CD1c-positive myeloid dendritic cell (primary cell): ENCODE measurements around the gene DPP6.

ENCODE experiments used
- DNase-seq: peaks from one replicate; pipeline ENCODE4 v3.0.0-alpha.2; 2016; ENCODE audit errors: extremely low spot score

The DPP6 gene

DNA sequence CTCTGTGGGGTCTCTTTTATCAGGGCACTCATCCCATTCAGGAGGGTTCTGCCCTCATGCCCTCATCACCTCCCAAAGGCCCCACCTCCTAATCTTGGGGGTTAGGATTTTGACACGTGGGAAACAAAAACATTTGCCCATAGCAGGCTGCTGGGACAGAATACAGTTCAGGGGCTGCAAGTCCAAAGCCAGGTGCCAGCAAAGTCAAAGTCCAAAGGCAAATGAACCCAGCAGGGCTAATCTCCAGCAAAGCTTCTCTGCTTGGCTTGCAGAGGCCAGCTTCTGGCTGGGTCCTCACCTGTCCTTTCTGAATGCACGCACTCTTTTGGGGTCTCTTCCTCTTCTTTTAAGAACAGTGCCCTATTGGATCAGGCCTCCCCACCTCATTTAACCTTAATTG, 359.9 kb downstream of the DPP6 start:
- no peak for DNase-seq

DNA sequence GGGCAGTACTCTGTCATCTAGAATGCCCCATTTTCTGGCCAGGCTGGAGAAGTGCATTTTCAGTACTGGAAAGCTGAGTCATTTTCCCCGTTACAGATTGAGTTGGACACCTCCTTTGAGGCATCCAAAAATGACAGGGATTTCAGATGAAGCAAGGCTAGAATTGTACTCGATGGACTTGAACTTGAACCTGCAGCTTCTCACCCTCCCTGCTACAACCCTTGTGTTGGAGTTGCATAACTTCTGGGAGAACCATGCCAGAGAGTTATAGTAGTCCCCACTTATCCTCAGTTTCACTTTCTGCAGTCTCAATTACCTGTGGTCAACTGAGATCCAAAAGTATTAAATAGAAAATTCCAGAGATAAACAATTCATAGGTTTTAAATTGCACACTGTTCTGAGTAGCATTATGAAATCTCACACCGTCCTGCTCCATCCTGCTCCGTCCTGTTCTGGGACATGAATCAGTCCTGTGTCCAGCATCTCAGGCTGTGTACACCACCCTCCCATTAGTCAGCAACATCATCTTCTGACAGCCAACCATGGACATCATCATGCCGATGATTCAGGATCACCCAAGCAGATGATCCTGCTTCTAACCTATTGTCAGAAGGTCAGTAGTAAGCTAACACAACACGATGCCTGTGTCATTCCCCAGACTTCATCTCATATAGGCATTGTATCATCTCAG, 363.7 kb downstream of the DPP6 start:
- DNase-seq: no peak

GRCh38 chr7:154416714-154417113, 364.5 kb downstream of the DPP6 start:
- DNase-seq: no peak

GRCh38 chr7:154419344-154419743, 367.1 kb downstream of the DPP6 start:
- DNase-seq: no peak

- DNase-seq: no peak
Measured at GRCh38 chr7:154423231-154423630, 371.0 kb downstream of the DPP6 start.

- no peak for DNase-seq
Measured at GRCh38 chr7:154424350-154424749, 372.2 kb downstream of the DPP6 start.

DNA sequence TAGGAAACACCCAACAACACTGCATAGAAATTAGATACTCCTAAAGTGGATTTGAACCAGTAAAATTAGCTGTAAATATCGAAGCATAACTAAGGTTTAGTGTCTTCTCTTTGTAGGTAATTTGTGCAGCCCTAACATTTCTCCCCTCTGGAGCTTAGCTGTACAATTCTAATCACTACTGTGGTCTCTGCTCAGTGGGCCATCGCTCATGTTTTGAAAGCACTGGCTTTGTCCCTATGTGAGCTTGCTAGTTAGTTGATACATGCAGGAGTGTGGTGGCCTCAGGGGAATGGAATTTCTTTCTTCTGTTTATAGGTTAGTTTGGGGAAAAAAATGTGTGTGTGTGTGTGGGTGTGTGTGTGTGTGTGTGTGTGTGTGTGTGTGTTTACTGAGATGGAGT, 373.1 kb downstream of the DPP6 start:
- no peak for DNase-seq

DNA sequence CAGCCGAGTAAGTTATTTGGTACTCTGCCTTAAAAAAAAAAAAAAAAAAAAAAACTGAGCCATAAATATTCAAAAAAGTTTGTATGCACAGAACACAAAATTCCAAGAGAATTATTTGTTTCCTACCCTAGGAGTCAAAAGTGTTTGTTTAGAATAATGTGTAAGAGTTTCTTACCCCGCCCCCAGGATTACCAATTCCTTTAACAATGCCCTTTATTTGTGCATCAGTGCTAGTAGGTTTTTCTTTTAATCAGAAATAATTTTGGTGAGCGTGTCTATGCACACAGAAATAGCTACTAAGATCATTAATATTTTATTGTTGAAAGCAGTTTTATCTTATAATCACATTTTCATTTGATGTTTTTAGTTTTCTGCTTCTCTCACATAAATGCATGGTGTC, 374.6 kb downstream of the DPP6 start:
- no peak for DNase-seq

GRCh38 chr7:154427533-154427932, 375.3 kb downstream of the DPP6 start:
- DNase-seq: no peak

DNA sequence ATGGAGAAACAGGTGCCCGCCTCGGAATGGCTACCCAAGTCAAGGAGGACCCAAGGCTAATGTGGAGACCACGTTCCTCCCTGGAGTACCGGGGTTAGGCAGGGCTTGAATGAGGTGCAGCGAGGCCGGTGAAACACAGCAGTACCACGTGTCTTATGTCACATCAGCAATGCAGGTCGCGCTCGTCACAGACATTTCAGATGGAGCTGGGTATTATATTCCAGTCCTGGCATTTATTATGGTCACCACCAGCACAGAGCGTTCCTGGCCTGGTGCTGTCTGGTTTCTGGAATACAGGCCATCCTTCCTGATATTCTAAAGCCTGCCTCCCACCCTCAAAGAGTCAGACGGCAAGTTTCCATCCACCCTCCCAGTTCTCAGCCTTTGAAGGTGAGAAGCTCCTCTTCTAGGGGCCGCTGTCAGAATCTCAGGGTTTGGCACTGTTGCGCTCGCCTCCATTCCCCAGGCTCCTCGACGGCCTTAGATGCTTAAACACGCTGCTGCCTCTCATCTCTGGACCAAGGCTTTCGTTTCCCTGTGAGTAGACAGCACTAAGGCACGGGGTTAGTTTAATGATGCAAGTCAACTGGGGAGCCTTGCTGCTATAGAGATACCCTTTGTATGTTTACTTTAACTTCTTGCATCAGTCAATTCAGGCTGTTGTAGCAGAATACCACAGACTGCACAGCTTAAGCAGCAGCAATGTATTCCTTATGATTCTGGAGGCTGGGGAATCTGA, 377.6 kb downstream of the DPP6 start:
- DNase-seq: no peak

GRCh38 chr7:154430640-154431039, 378.4 kb downstream of the DPP6 start:
- DNase-seq: no peak

- no peak for DNase-seq
Measured at GRCh38 chr7:154431045-154431444, 378.8 kb downstream of the DPP6 start.

DNA sequence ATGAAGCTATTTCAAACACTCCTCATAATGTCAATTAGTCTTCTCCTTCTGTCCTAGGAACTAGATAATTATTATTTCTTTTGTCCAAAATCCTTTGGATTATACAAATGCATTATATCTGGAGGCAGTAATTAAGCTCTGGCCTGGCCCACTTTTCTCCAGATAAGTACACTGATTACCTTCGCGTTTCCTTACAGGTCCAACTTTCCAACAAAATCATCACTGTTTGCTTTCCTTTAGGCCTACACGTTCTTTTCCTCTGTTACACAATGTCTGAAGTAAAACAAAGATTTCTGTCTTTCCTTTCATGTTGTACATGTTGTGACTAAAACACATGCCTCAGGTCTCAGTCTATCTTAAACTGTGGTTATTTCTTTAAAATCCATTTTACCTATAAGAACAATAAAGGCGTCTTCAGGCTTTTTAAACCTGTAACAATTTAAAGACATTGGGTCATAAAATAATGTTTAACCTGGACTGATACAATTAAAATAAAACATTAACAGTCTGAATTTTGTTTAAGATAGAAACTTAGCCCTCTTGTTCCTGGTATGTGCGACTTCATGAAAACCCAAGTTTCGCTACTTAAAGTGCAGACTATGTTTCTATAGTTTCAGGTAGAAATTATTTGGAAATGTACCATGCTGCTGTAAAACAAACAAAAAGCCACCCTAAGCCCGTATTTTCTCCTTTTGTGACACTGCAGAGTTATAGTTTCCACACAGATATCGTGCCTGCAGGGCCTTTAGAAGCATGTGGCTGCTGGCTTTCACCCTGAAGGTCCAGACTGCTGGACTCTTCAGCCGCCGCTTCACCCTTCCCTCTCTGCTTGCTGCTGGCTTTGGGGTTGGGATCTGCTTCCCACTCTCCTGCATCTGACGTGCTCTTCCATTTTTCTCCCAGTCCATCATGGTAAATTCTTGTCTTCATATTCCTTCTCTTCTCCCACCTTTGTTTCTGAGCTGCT, 381.7 kb downstream of the DPP6 start:
- no peak for DNase-seq

DNA sequence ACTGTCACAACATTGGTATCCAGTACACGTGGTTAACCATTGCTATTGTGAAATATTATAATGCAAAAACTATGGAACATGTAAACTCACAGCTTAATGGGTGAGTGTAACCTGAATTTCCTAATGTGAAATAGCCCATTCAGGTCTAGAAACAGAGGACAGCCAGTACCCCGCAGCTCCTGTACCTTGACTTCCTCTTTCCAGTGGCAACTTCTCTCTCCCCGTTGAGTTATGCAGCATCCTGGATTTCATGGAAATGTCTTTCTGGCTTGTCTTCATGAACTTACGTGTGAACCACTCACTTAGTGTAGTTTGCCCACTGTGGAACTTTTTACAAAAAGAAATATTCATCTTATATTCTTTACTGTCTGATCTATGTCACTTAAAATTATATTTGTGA, 384.4 kb downstream of the DPP6 start:
- no peak for DNase-seq

DNA sequence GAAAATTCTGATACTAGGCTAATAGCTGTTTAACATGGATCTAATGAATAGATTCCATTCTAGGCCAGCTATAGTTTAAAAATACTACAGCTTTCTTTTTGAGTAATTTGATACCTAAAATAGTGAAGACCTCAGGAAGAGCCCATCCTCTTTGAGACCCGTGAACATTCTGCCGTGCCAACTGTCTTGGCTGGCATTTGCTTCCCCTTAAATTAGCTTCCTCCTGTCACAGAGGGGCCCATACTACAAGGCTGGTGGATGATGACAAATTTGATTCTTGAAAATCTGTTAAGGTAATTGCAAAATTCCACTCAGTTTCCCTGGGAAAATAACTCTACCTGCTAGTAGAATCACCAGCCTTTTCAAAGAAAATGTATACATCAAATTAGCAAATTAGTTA, 385.0 kb downstream of the DPP6 start:
- no peak for DNase-seq

DNA sequence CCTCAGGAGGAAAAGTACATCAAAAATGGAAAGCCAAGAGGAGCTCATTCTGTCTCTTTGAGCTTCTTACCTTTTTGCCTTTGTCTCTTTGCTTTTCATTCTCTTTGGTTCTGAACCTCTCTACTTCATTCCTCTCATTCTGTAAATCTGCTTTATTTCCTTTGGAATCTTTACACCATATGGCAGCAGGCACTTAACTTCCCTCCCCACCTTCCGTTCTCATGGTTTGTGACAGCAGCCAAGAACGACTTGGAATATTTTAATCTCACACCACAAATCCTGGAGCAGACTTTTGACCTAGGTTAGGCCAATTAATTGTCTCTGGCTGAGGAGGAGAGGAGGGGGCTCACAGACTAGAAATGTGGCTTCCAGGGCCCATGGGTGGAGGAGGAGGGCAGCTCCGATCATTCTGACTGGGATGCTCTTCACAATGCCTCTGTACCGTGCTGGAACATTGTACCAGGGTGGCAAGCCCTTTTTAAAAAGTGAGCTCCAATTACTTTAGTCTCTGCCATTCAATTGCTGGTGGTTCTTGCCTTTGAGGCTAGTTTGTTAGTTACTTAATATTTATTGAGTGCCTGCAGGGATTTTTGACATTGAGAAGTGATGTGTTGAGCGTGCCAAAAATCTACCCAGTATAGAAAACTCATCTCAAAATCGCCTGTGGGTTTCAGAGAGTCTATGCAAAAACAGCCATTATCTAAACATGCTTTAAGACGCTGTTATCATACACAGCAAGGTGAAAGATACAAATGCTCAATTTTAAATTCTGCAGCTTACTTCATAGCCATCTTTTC, 386.6 kb downstream of the DPP6 start:
- no peak for DNase-seq

- no peak for DNase-seq
Measured at GRCh38 chr7:154440058-154440457, 387.9 kb downstream of the DPP6 start.

DNA sequence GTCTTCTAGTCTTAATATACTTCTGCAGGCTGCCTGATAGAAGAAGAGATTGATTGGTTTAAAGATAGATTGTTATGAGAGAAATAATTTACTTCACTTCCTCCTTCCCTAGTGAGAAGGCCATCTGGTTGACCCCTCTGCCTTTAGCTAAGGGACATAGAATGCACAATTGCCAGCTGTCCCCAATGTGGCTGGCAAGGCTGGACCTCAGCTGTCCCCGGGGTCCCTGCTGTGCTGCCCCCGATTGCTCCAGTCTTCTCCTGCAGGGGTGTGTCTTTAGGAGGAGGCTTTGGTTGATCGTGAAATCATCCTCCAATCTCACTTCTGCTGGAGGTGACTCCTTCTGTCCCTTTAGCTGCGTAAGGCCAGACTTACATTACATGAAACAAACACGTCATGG, 388.5 kb downstream of the DPP6 start:
- no peak for DNase-seq

DNA sequence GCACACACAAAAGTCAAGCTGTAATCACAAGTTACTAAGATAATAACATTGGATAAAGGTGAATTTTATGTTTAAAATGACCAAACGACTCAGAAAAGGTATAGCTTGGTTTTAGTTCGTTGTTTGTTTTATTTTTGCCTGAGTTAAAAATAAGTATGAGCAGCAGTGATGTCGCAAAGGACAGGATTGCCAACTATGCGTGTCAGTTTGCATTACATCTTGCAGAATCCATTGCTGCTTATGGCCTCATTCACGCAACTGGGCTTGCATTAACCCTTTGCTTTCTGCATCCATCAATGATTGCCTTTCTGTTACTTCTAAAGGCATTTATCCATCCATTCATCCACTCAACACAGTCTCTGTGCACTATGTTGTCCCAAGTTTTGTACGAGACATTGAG, 389.6 kb downstream of the DPP6 start:
- no peak for DNase-seq

DNA sequence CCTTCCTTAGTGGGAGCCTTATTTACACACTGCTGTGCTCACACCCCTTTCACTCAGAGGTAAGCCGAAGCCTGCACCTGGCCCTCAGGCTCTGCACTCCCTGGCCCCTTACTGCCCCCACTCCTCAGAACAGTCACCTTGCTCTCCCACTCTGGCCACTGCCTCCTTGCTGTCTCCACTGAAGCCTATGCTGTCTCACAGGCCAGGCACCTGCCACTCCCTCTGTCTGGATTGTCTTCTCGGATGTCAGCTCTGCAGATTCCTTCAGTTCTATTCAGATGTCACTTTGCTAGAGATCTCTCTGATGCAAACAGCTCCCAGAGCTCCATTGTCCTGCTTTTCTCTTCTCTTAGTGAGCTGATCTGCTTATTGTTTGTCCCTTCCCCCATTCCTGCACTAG, 390.7 kb downstream of the DPP6 start:
- DNase-seq: no peak

DNA sequence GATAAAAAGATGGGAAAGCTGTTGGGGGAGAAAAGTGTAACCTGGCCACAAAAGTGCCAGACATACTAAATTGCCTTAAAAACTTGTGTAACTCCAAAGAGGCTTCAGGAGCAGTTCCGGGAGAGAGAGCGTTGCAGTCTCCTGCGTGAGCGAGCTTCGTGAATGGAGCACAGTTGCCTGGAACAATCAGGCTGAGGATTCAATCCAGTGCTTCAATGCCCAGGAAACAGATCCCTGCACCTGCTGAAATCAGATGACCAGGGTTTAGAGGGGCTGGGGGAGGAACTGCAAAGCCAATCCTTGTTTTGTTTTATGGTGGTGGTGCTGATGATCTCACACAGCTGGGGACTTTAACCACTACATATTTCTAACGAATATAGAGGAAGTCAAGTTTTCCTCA, 398.3 kb downstream of the DPP6 start:
- no peak for DNase-seq
